Heart right ventricle (tissue), 16 donors: ENCODE data around the gene LOXL1. TPM values are rescaled to one million over a fixed set of nuclear protein-coding genes. Genes with fewer than 3 reads are reported as not detected.
A peak's percentile ranks its signal among the peaks of the same experiment; 100 is the strongest.

ENCODE experiments used
- ATAC-seq, 8 donors: fragments of 200-7000 bp; cut with Tn5 transposase; one replicate each; pipeline ENCODE4 v1.9.1; 2020; ENCODE audit warnings: mild to moderate bottlenecking in 8 of 8, moderate library complexity in 8 of 8, moderate number of reproducible peaks in 1 of 8
- DNase-seq, 2 donors: peaks; one replicate each; pipeline ENCODE4 v3.0.0-alpha.2; 2020
- H3K27ac ChIP-seq, 10 donors: fragments of 200-600 bp; sonication (generic) in 2 of 10; one replicate each; pipeline versions ENCODE4 v1.5.0 to v1.8.0; 2020 to 2022; ENCODE audit warnings: mild to moderate bottlenecking in 3 of 10
- H3K27me3 ChIP-seq, 7 donors: fragments of 200-600 bp; one replicate each; pipeline ENCODE4 v1.8.0; 2021 to 2022; ENCODE audit warnings: mild to moderate bottlenecking in 2 of 7
- H3K36me3 ChIP-seq, 9 donors: fragments of 200-600 bp; sonication (generic) in 1 of 9; one replicate each; pipeline versions ENCODE4 v1.5.0 to v1.8.0; 2020 to 2022; ENCODE audit warnings: mild to moderate bottlenecking in 2 of 9
- H3K4me1 ChIP-seq, 9 donors: fragments of 200-600 bp; sonication (generic) in 1 of 9; one replicate each; pipeline versions ENCODE4 v1.5.0 to v1.8.0; 2020 to 2022; ENCODE audit warnings: mild to moderate bottlenecking in 4 of 9
- H3K4me3 ChIP-seq, 10 donors: fragments of 200-600 bp; sonication (generic) in 2 of 10; one replicate each; pipeline versions ENCODE4 v1.5.0 to v1.8.0; 2020 to 2022; ENCODE audit warnings: mild to moderate bottlenecking in 7 of 10, moderate library complexity in 2 of 10
- H3K9me3 ChIP-seq, 11 donors: fragments of 200-600 bp in 10 of 11; sonication (generic) in 2 of 11; one replicate each; pipeline versions ENCODE4 v1.5.0 to v1.8.0; 2013 to 2022; ENCODE audit warnings: mild to moderate bottlenecking in 2 of 11, control low read depth in 1 of 11, moderate library complexity in 1 of 11
- WGBS, 2 donors: extraction: QIAGEN DNeasy Blood & Tissue Kit; methylation state at CpG; one replicate each; pipeline ENCODE4 v1.1.7; 2013; ENCODE audit warnings: inconsistent platforms in 1 of 2; 5-methylcytosine and 5-hydroxymethylcytosine counted together
- intact Hi-C, 10 donors: fragments of 100-400 bp; cut with DNase I; formaldehyde crosslinking; loops; one replicate each; pipeline versions ENCODE4 v1.11.1 to v1.14.2; 2022
- polyA plus RNA-seq, 2 donors: library from polyadenylated mRNA; stranded (reverse); fragments of 200-250 nt; gene quantifications; one replicate each; pipeline ENCODE4 v1.2.3, GENCODE V29; 2013
- total RNA-seq, 10 donors: library from RNA; stranded (reverse); fragmentation: NEBNext Ultra II Directional in 3 of 10; extraction: Animal tissue kit (Norgen Biotek cat#: 25700) in 3 of 10; gene quantifications; one replicate each; pipeline versions ENCODE4 v1.2.1 to v1.2.4, GENCODE V29; 2021 to 2023
- TF ChIP-seq, protein P1 (sequence below), 9 donors: fragments of 200-600 bp; sonication (generic) in 2 of 9; IDR thresholded peaks; one replicate each; pipeline versions ENCODE4 v1.5.0 to v1.8.0; 2021 to 2022; ENCODE audit warnings: antibody characterized with exemption in 9 of 9, mild to moderate bottlenecking in 5 of 9, moderate library complexity in 1 of 9
- donor health status: Arrhythmogenic right ventricular cardiomyopathy.
- donor health status: ischemic (EF 13 %, LVEDD 7.1; RV severe dilation, severe dysfunction).
- donor health status: healthy with polysubstance abuse.
- donor health status: DM: no; HTN: yes; CAD: no.
- donor health status: DM: no; HTN: no; CAD: no.
- donor health status: ischemic (EF 25% LVEDD 6.9; RV normal size, moderate dysfunction).
- donor health status: ischemic (EF 25% LVEDD 5.7; RV mildly dilated, moderate dysfunction).
- donor health status: healthy.
- donor health status: DM: yes; HTN: yes; CAD: no.
- donor health status: Ischemic cardiomyopathy.
- donor health status: ischemic (EF 35%, LVEDD 5.7; RV mildly dilated, moderate dysfunction).
- donor health status: nonischemic (EF 11% LVEDD 7.7; RV severe dilation, severe dysfunction).
- donor health status: DM: yes; HTN: yes; CAD: no.
- donor health status: PGD.
- donor health status: ischemic (EF 29% LVEDD 5.4; RV normal size, mild dysfunction).
- donor health status: nonischemic (EF 23%, LVEDD 6.1; RV moderate dilation, normal function).

Gene LOXL1
- total and polyA plus RNA-seq, 12 donors, result 11.2 to 66.6 (median 27.8) TPM

DNA sequence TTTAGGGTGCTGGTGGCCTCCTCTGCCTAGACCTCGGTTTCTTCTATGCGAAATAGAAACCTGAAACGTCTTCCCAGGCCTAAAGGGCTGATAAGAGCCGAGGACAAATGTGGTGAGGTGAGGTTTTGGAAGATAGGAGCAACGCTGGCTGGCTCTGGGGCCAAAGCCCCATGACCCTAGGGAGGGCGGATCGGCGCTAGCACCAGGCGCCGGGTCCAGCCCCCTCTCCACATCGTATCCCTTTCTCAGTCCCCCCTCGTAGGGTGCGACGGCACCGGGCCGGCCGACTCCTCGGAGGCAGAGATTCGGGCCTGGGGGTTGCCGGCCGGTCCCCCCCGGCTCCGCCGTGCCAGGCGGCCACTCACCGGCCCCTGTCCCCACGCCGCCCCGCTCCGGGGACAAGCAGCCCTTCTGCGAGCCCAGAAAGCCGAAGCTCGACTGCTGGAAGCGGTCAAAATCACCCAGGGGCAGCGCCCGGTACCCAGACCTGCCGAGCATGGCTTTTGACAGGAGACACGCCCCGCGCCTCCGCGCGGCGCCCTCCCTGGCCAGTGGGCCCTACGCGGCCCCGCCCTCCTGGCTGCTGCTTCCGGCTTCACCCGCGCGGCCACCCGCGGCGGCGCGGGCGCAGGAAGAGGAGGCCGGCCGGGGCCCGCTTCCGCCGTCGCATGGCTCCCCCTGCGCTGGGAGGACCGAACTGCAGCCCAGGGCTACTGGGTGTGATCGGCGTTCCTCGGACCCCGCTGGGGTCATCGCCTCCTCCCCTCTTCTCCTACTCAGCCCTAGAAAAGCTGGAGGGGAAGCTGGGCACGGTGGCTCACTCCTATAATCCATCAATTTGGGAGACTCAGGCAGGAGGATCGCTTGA, 65.7 kb downstream of the LOXL1 start, which contains the start of gene STOML1:
STOML1 (minus strand) TSS at position 570 of the 868 bp plus-strand sequence; CDS start at position 498, 72 bp downstream.
- peak; percentile 91 to 96 for DNase-seq
- Histone ChIP-seq H3K27ac (peak within 1 kb of the TSS; percentile 92 to 100 (median 99)), H3K9me3 (no peaks in the 10 kb centered on the region), H3K27me3 (no peaks in the 10 kb centered on the region), H3K36me3 (peaks cover 0 to 19% (median 5%) of the 10 kb centered on the region in 9 donors), H3K4me1 (peaks cover 42 to 88% (median 83%) of the 10 kb centered on the region in 9 donors), H3K4me3 (peak within 1 kb of the TSS; percentile 70 to 96 (median 88))
- intact Hi-C loops, result loop anchor here in 2 of 10 donors (5.0 to 10.0 kb wide), 2 partner anchors 45 to 53 kb away; no protein-coding TSS in a partner anchor
- TF ChIP-seq, protein P1, sequence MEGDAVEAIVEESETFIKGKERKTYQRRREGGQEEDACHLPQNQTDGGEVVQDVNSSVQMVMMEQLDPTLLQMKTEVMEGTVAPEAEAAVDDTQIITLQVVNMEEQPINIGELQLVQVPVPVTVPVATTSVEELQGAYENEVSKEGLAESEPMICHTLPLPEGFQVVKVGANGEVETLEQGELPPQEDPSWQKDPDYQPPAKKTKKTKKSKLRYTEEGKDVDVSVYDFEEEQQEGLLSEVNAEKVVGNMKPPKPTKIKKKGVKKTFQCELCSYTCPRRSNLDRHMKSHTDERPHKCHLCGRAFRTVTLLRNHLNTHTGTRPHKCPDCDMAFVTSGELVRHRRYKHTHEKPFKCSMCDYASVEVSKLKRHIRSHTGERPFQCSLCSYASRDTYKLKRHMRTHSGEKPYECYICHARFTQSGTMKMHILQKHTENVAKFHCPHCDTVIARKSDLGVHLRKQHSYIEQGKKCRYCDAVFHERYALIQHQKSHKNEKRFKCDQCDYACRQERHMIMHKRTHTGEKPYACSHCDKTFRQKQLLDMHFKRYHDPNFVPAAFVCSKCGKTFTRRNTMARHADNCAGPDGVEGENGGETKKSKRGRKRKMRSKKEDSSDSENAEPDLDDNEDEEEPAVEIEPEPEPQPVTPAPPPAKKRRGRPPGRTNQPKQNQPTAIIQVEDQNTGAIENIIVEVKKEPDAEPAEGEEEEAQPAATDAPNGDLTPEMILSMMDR (IDR thresholded peaks at IDR 0.05), result peak; percentile 87 to 99 (median 97)
- ATAC-seq, result peak; percentile 80 to 92 (median 87)
- WGBS, 2 donors, result 1% methylated on average over 55 to 72 of the region's 72 CpGs

DNA sequence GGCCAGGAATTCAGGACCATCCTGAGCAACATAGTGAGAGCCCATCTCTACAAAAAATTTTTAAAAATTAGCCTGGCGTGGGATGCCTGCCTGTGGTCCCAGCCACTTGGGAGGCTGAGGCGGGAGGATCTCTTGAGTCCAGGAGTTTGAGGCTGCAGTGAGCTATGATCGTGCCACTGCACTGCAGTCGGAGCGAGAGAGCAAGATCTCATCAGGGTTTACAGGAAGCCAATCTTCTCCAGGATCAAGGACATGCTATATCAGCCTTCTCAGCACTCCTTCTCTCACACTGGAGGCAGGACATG, 66.3 kb downstream of the LOXL1 start:
- H3K27me3 ChIP-seq, result no peaks in the 10 kb centered on the region
- H3K4me3 ChIP-seq, result peak overlapping the region in 9 of 10 donors; percentile 4 to 96 (median 89)
- H3K9me3 ChIP-seq, result no peaks in the 10 kb centered on the region
- DNase-seq (no peak), ATAC-seq (no peak)
- TF ChIP-seq, protein P1 (IDR thresholded peaks at IDR 0.05), result peak in 1 of 9 donors; percentile 6
- 77 to 78% methylated on average over 5 of the region's 5 CpGs for WGBS, 2 donors
- H3K27ac ChIP-seq, result peak overlapping the region; percentile 66 to 100 (median 99)
- intact Hi-C loops, result loop anchor here in 2 of 10 donors (5.0 to 10.0 kb wide), 2 partner anchors 45 to 52 kb away; no protein-coding TSS in a partner anchor
- peaks cover 0 to 17% (median 5%) of the 10 kb centered on the region in 9 donors for H3K36me3 ChIP-seq
- peaks cover 36 to 87% (median 84%) of the 10 kb centered on the region in 9 donors for H3K4me1 ChIP-seq

DNA sequence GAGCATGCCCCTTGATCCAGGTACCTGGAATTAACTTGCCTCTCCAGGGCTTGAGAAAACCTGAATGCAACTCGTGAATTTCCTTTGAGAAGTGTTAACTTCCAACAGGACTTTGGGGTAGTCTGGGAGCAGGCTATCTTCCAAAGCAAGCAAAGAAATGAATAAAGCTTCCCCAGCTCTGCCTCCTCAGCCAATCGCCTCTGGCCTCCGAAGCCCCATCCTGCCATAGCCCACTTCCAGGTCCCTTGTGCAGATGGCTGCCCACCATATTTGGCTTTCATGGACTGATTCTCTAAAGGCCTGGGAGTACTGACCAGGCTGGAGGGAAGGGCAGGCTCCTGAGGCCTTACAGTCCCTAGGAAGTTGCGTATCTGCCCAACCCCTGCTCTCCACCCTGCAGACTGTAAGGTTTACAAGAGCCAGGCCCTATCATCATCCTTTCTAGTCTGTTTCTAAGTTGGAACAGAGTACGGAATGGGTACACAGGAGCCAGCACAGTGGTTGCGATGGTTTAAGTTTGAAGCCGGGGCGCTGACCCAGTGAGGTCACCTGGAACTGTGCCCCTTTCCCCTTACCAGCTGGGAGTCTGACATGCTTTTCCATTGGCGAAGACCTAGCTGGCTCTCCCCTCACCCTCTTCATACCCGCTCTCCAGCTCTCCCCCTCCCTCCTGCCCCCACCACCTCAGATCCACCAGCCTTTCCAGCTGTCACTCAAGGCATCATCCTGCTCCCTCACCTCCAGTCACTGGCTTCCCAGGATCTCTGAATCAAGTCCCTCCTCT, 67.1 kb downstream of the LOXL1 start:
- H3K4me3 ChIP-seq, result peak overlapping the region in 8 of 10 donors; percentile 80 to 92 (median 84)
- peaks cover 0 to 15% (median 7%) of the 10 kb centered on the region in 9 donors for H3K36me3 ChIP-seq
- peak overlapping the region in 8 of 10 donors; percentile 91 to 100 (median 96) for H3K27ac ChIP-seq
- 93 to 95% methylated on average over 10 of the region's 10 CpGs for WGBS, 2 donors
- no peaks in the 10 kb centered on the region for H3K9me3 ChIP-seq
- peaks cover 34 to 87% (median 84%) of the 10 kb centered on the region in 9 donors for H3K4me1 ChIP-seq
- TF ChIP-seq, protein P1 (IDR thresholded peaks at IDR 0.05), result no peak
- no peak for ATAC-seq
- intact Hi-C loops, result loop anchor here in 2 of 10 donors (5.0 to 10.0 kb wide), 2 partner anchors 44 to 51 kb away; no protein-coding TSS in a partner anchor
- no peaks in the 10 kb centered on the region for H3K27me3 ChIP-seq
- no peak for DNase-seq
